Liver (tissue), 9 donors: ENCODE measurements around the gene CDH18. TPM values are rescaled to one million over a fixed set of nuclear protein-coding genes. Genes with fewer than 3 reads are reported as not detected.

Experiments used
- DNase-seq: peaks from one replicate; pipeline ENCODE4 v3.0.0-alpha.2; 2017; ENCODE audit warnings: low spot score
- H3K27ac ChIP-seq, 2 donors: one replicate each; pipeline ENCODE4 v1.7.0; 2013; ENCODE audit warnings: inconsistent platforms in 2 of 2, low read length in 2 of 2, control low read depth in 1 of 2, low read depth in 1 of 2, mild to moderate bottlenecking in 1 of 2
- H3K27me3 ChIP-seq, 4 donors: one replicate each; pipeline versions ENCODE4 v1.6.1 to v1.7.0; 2013; ENCODE audit warnings: low read length in 3 of 4, inconsistent platforms in 1 of 4, mild to moderate bottlenecking in 1 of 4, moderate library complexity in 1 of 4; ENCODE audit not compliant: control insufficient read depth in 4 of 4, insufficient read depth in 4 of 4
- H3K36me3 ChIP-seq, 4 donors: one replicate each; pipeline versions ENCODE4 v1.6.1 to v1.7.0; 2013; ENCODE audit warnings: low read length in 3 of 4, mild to moderate bottlenecking in 3 of 4, low read depth in 1 of 4, moderate library complexity in 1 of 4; ENCODE audit not compliant: control insufficient read depth in 4 of 4, insufficient read depth in 3 of 4
- H3K4me1 ChIP-seq, 4 donors: one replicate each; pipeline versions ENCODE4 v1.6.1 to v1.7.0; 2013; ENCODE audit warnings: low read length in 3 of 4, mild to moderate bottlenecking in 3 of 4, moderate library complexity in 1 of 4; ENCODE audit not compliant: control insufficient read depth in 4 of 4, insufficient read depth in 4 of 4
- H3K4me3 ChIP-seq, 3 donors: one replicate each; pipeline versions ENCODE4 v1.6.1 to v1.7.0; 2013; ENCODE audit warnings: low read length in 3 of 3, control low read depth in 1 of 3, low read depth in 1 of 3, mild to moderate bottlenecking in 1 of 3
- H3K9ac ChIP-seq, 2 donors: one replicate each; pipeline ENCODE4 v1.7.0; 2013; ENCODE audit warnings: low read length in 2 of 2, mild to moderate bottlenecking in 2 of 2, moderate library complexity in 2 of 2, control low read depth in 1 of 2, low read depth in 1 of 2
- H3K9me3 ChIP-seq, 4 donors: one replicate each; pipeline versions ENCODE4 v1.6.1 to v1.7.0; 2013; ENCODE audit warnings: low read length in 3 of 4; ENCODE audit not compliant: control insufficient read depth in 4 of 4
- FOXA2 ChIP-seq: IDR thresholded peaks from 2 replicates; pipeline ENCODE4 v1.6.1; 2016; ENCODE audit warnings: antibody characterized with exemption
- HNF4G ChIP-seq: IDR thresholded peaks from 2 replicates; pipeline ENCODE4 v1.6.1; 2016; ENCODE audit warnings: antibody characterized with exemption
- JUND ChIP-seq, 2 donors: IDR thresholded peaks; 2 replicates each; pipeline ENCODE4 v1.6.1; 2016; ENCODE audit warnings: antibody characterized with exemption in 2 of 2
- NR2F2 ChIP-seq: IDR thresholded peaks from 2 replicates; pipeline ENCODE4 v1.6.1; 2016; ENCODE audit warnings: antibody characterized with exemption
- SP1 ChIP-seq: IDR thresholded peaks from 2 replicates; pipeline ENCODE4 v1.6.1; 2018; ENCODE audit warnings: antibody characterized with exemption, mild to moderate bottlenecking
- TAF1 ChIP-seq: conservative IDR thresholded peaks from 2 replicates; pipeline ENCODE4 v1.6.1; 2016; ENCODE audit warnings: antibody characterized with exemption, mild to moderate bottlenecking
- YY1 ChIP-seq: IDR thresholded peaks from 2 replicates; pipeline ENCODE4 v1.6.1; 2016; ENCODE audit warnings: antibody characterized with exemption, mild to moderate bottlenecking
- WGBS: extraction: QIAGEN DNeasy Blood & Tissue Kit; methylation state at CpG from one replicate; pipeline ENCODE4 v1.1.7; 2013; 5-methylcytosine and 5-hydroxymethylcytosine counted together
- polyA plus RNA-seq, 2 donors: library from polyadenylated mRNA; stranded (reverse) in 1 of 2; unstranded in 1 of 2; fragments of 200-250 nt in 1 of 2; fragments of >200 nt in 1 of 2; fragmentation: Nextera tagmentation in 1 of 2; extraction: Ambion mirVana in 1 of 2; gene quantifications; one replicate each; pipeline versions ENCODE4 v1.2.1 to v1.2.3, GENCODE V29; 2013 to 2015
- total RNA-seq, 2 donors: library from RNA; depleted of rRNA; stranded (reverse); fragments of >200 nt; gene quantifications; one replicate each; pipeline ENCODE4 v1.2.3, GENCODE V29; 2014
- TF ChIP-seq, protein P1 (sequence below): IDR thresholded peaks from 2 replicates; pipeline ENCODE4 v1.6.1; 2016; ENCODE audit warnings: antibody characterized with exemption, mild to moderate bottlenecking
- TF ChIP-seq, protein P2 (sequence below): IDR thresholded peaks from 2 replicates; pipeline ENCODE4 v1.6.1; 2016; ENCODE audit warnings: antibody characterized with exemption
- TF ChIP-seq, protein P3 (sequence below): fragments of 150-350 bp; IDR thresholded peaks from 2 replicates; pipeline ENCODE4 v1.5.1; 2017; ENCODE audit warnings: improper control_type of control experiment, low read depth, low read length; ENCODE audit not compliant: missing input control
- TF ChIP-seq, protein P4 (sequence below): IDR thresholded peaks from 2 replicates; pipeline ENCODE4 v1.6.1; 2016; ENCODE audit warnings: antibody characterized with exemption
- donor health status: healthy.
- donor health status: healthy.
- donor health status: healthy.
- donor health status: healthy.
- donor health status: healthy.

CDH18 gene
- total and polyA plus RNA-seq, 4 donors: 0.19 TPM; not detected in 3

DNA sequence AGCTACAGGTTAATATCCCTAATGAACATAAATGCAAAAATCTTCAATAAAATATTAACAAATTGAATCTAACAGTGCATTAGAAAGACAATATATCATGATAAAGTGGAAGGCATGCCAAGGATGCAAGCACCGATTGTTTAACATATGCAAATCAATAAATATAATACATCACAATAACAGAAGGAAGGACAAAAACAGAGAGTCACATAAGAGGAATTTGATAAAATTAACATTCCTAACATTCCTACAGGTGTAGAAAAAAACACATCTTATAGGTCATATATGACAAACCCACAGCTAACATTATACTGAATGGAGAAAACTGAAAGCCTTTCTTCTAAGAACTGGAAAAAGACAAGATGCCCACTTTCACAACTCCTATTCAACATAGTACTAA, 297.0 kb downstream of the CDH18 start:
- H3K27ac ChIP-seq: no peak overlapping the region
- 79% methylated on average over 1 of the region's 1 CpG for WGBS

DNA sequence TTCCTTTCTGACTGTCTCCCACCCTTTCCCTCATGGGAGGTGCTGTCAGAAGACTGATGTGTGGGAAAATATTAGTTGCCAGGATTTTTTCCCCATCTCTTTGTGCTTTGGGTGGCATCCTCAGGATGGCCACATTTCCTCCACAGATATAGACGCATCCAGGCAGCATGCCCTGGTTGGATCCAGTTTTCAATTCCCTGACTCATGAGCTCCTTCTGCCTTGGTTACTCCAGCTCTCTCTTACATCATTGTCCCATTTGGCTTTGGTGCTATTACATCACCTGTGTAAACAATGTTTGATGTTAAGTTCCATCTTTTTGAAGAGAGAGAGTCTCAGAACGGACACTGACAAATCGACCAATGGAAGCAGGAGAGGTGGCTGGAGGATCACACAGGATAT, 302.5 kb downstream of the CDH18 start:
- 73% methylated on average over 3 of the region's 3 CpGs for WGBS
- Histone ChIP-seq H3K27ac (no peak overlapping the region), H3K9me3 (peaks cover 0 to 3% (median 0%) of the 10 kb centered on the region in 4 donors), H3K27me3 (no peaks in the 10 kb centered on the region), H3K4me3 (no peak overlapping the region), H3K9ac (no peak overlapping the region), H3K36me3 (no peaks in the 10 kb centered on the region), H3K4me1 (no peaks in the 10 kb centered on the region)
- no peak for DNase-seq
- TF ChIP-seq FOXA2 (no peak), YY1 (no peak), SP1 (no peak)
- TF ChIP-seq, protein P1, sequence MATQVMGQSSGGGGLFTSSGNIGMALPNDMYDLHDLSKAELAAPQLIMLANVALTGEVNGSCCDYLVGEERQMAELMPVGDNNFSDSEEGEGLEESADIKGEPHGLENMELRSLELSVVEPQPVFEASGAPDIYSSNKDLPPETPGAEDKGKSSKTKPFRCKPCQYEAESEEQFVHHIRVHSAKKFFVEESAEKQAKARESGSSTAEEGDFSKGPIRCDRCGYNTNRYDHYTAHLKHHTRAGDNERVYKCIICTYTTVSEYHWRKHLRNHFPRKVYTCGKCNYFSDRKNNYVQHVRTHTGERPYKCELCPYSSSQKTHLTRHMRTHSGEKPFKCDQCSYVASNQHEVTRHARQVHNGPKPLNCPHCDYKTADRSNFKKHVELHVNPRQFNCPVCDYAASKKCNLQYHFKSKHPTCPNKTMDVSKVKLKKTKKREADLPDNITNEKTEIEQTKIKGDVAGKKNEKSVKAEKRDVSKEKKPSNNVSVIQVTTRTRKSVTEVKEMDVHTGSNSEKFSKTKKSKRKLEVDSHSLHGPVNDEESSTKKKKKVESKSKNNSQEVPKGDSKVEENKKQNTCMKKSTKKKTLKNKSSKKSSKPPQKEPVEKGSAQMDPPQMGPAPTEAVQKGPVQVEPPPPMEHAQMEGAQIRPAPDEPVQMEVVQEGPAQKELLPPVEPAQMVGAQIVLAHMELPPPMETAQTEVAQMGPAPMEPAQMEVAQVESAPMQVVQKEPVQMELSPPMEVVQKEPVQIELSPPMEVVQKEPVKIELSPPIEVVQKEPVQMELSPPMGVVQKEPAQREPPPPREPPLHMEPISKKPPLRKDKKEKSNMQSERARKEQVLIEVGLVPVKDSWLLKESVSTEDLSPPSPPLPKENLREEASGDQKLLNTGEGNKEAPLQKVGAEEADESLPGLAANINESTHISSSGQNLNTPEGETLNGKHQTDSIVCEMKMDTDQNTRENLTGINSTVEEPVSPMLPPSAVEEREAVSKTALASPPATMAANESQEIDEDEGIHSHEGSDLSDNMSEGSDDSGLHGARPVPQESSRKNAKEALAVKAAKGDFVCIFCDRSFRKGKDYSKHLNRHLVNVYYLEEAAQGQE: no peak
- TF ChIP-seq, protein P2, sequence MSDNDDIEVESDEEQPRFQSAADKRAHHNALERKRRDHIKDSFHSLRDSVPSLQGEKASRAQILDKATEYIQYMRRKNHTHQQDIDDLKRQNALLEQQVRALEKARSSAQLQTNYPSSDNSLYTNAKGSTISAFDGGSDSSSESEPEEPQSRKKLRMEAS: no peak

More for the DNA sequence above, 297.0 kb downstream of the CDH18 start:
- no peak for DNase-seq
- H3K9me3 ChIP-seq: no peaks in the 10 kb centered on the region
- no peaks in the 10 kb centered on the region for H3K27me3 ChIP-seq
- no peak overlapping the region for H3K9ac ChIP-seq
- no peak overlapping the region for H3K4me3 ChIP-seq
- no peaks in the 10 kb centered on the region for H3K4me1 ChIP-seq
- no peaks in the 10 kb centered on the region for H3K36me3 ChIP-seq
- TF ChIP-seq JUND (IDR thresholded peaks at IDR 0.05): no peak
- TF ChIP-seq NR2F2: no peak
- TF ChIP-seq, protein P3, sequence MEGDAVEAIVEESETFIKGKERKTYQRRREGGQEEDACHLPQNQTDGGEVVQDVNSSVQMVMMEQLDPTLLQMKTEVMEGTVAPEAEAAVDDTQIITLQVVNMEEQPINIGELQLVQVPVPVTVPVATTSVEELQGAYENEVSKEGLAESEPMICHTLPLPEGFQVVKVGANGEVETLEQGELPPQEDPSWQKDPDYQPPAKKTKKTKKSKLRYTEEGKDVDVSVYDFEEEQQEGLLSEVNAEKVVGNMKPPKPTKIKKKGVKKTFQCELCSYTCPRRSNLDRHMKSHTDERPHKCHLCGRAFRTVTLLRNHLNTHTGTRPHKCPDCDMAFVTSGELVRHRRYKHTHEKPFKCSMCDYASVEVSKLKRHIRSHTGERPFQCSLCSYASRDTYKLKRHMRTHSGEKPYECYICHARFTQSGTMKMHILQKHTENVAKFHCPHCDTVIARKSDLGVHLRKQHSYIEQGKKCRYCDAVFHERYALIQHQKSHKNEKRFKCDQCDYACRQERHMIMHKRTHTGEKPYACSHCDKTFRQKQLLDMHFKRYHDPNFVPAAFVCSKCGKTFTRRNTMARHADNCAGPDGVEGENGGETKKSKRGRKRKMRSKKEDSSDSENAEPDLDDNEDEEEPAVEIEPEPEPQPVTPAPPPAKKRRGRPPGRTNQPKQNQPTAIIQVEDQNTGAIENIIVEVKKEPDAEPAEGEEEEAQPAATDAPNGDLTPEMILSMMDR: no peak
- no peak for TF ChIP-seq TAF1
- TF ChIP-seq FOXA2: no peak
- TF ChIP-seq HNF4G: no peak
- TF ChIP-seq, protein P4, sequence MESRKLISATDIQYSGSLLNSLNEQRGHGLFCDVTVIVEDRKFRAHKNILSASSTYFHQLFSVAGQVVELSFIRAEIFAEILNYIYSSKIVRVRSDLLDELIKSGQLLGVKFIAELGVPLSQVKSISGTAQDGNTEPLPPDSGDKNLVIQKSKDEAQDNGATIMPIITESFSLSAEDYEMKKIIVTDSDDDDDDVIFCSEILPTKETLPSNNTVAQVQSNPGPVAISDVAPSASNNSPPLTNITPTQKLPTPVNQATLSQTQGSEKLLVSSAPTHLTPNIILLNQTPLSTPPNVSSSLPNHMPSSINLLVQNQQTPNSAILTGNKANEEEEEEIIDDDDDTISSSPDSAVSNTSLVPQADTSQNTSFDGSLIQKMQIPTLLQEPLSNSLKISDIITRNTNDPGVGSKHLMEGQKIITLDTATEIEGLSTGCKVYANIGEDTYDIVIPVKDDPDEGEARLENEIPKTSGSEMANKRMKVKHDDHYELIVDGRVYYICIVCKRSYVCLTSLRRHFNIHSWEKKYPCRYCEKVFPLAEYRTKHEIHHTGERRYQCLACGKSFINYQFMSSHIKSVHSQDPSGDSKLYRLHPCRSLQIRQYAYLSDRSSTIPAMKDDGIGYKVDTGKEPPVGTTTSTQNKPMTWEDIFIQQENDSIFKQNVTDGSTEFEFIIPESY: no peak
